ENCODE data around the gene GPX6.

- TF ChIP-seq FOXA1 (IDR thresholded peaks at IDR 0.05), result no peak
- TF ChIP-seq RAD21 (IDR thresholded peaks at IDR 0.05), result no peak
- no peak for TF ChIP-seq EGR1 (IDR thresholded peaks at IDR 0.05; ENCODE audit: low read depth in 2 of 2)
- TF ChIP-seq CTCF (IDR thresholded peaks at IDR 0.05; ENCODE audit: low read depth, low read length, missing input control), result no peak
- no peak for TF ChIP-seq HNF4A (conservative IDR thresholded peaks at IDR 0.05)
- TF ChIP-seq ZBTB33 (IDR thresholded peaks at IDR 0.05), result no peak
- no peak for TF ChIP-seq ATF3 (IDR thresholded peaks at IDR 0.05)
- no peak for TF ChIP-seq JUND (IDR thresholded peaks at IDR 0.05)
- TF ChIP-seq REST (IDR thresholded peaks at IDR 0.05), result no peak
These were observed 29.1 kb downstream of the GPX6 start for GRCh38 chr6:28486533-28486932.
